ENCODE measurements around the gene CASP3.

Gene CASP3

GRCh38 chr4:184647266-184648053 lies 1.8 kb downstream of the CASP3 start:
- Histone ChIP-seq H3K9me3 (ENCODE audit: control insufficient read depth, insufficient read depth, low read length) (no peaks in the 10 kb centered on the region), H3K4me2 (ENCODE audit: low read length) (peak overlapping the region; percentile 85), H3F3A (ENCODE audit: control insufficient read depth, insufficient read depth) (no peaks in the 10 kb centered on the region), H3K4me3 (ENCODE audit: low read length) (peak overlapping the region; percentile 86), H3K27ac (ENCODE audit: low read depth, low read length) (no peak overlapping the region), H3K79me2 (ENCODE audit: control insufficient read depth, low read length) (peaks cover 78% of the 10 kb centered on the region), H3K9me2 (replicated peaks; ENCODE audit: control insufficient read depth, low read length) (no peaks in the 10 kb centered on the region), H4K20me1 (ENCODE audit: control insufficient read depth, insufficient read depth, low read depth, low read length) (peaks cover 14% of the 10 kb centered on the region; the same call in 1 of the 2 replicates), H3K4me1 (ENCODE audit: control insufficient read depth, low read length) (peaks cover 42% of the 10 kb centered on the region), H3K36me3 (ENCODE audit: control insufficient read depth, low read length) (peaks cover 54% of the 10 kb centered on the region), H3K27me3 (ENCODE audit: control insufficient read depth, low read length) (no peaks in the 10 kb centered on the region)
- no peak for TF ChIP-seq CTCF (IDR thresholded peaks at IDR 0.05; ENCODE audit: low read depth, low read length, poor library complexity, severe bottlenecking)

GRCh38 chr4:184645904-184646610 lies 3.2 kb downstream of the CASP3 start:
- Histone ChIP-seq H3K4me2 (ENCODE audit: low read length) (peak overlapping the region; percentile 17), H3K79me2 (ENCODE audit: control insufficient read depth, low read length) (peaks cover 89% of the 10 kb centered on the region), H4K20me1 (ENCODE audit: control insufficient read depth, insufficient read depth, low read depth, low read length) (peaks cover 14% of the 10 kb centered on the region; the same call in 1 of the 2 replicates), H3K9me2 (replicated peaks; ENCODE audit: control insufficient read depth, low read length) (no peaks in the 10 kb centered on the region), H3K9me3 (ENCODE audit: control insufficient read depth, insufficient read depth, low read length) (no peaks in the 10 kb centered on the region), H3K4me3 (ENCODE audit: low read length) (no peak overlapping the region), H3K27me3 (ENCODE audit: control insufficient read depth, low read length) (no peaks in the 10 kb centered on the region), H3K36me3 (ENCODE audit: control insufficient read depth, low read length) (peaks cover 61% of the 10 kb centered on the region), H3F3A (ENCODE audit: control insufficient read depth, insufficient read depth) (no peaks in the 10 kb centered on the region), H3K4me1 (ENCODE audit: control insufficient read depth, low read length) (peaks cover 46% of the 10 kb centered on the region), H3K27ac (ENCODE audit: low read depth, low read length) (no peak overlapping the region)
- TF ChIP-seq EZH2phosphoT487 (IDR thresholded peaks at IDR 0.05; ENCODE audit: borderline replicate concordance, low read length) (no peak), CTCF (IDR thresholded peaks at IDR 0.05; ENCODE audit: low read depth, low read length, poor library complexity, severe bottlenecking) (no peak)

- no peaks in the 10 kb centered on the region for H3K27me3 ChIP-seq (ENCODE audit: control insufficient read depth, low read length)
- peaks cover 63% of the 10 kb centered on the region for H3K36me3 ChIP-seq (ENCODE audit: control insufficient read depth, low read length)
- H3F3A ChIP-seq (ENCODE audit: control insufficient read depth, insufficient read depth) = no peaks in the 10 kb centered on the region
- H4K20me1 ChIP-seq (ENCODE audit: control insufficient read depth, insufficient read depth, low read depth, low read length) = peaks cover 14% of the 10 kb centered on the region; the same call in 1 of the 2 replicates
- H3K9me2 ChIP-seq (replicated peaks; ENCODE audit: control insufficient read depth, low read length) = no peaks in the 10 kb centered on the region
- no peaks in the 10 kb centered on the region for H3K9me3 ChIP-seq (ENCODE audit: control insufficient read depth, insufficient read depth, low read length)
- H3K27ac ChIP-seq (ENCODE audit: low read depth, low read length) = no peak overlapping the region
- peaks cover 92% of the 10 kb centered on the region for H3K79me2 ChIP-seq (ENCODE audit: control insufficient read depth, low read length)
- peaks cover 40% of the 10 kb centered on the region for H3K4me1 ChIP-seq (ENCODE audit: control insufficient read depth, low read length)
- no peak overlapping the region for H3K4me3 ChIP-seq (ENCODE audit: low read length)
- TF ChIP-seq CTCF (IDR thresholded peaks at IDR 0.05; ENCODE audit: low read depth, low read length, poor library complexity, severe bottlenecking) = no peak
- TF ChIP-seq EZH2phosphoT487 (IDR thresholded peaks at IDR 0.05; ENCODE audit: borderline replicate concordance, low read length) = no peak
- H3K4me2 ChIP-seq (ENCODE audit: low read length) = no peak overlapping the region
Observed at GRCh38 chr4:184644553-184645307, 4.5 kb downstream of the CASP3 start.
